Endodermal cell (in vitro differentiated cells): ENCODE data around the gene OTOGL. TPM values are rescaled to one million over a fixed set of nuclear protein-coding genes. Genes with fewer than 3 reads are reported as not detected.
"Not testable (repeated sequence)": the region's sequence is repeated elsewhere in the genome, so short reads cannot be mapped to it uniquely, and the experiment has no call there.

Experiments used
- DNase-seq: peaks from one replicate; pipeline ENCODE4 v3.0.0-alpha.2; 2017
- H3K27ac ChIP-seq: 2 replicates; pipeline ENCODE4 v1.5.1; 2013; ENCODE audit warnings: mild to moderate bottlenecking, low read depth, low read length, moderate library complexity
- H3K27me3 ChIP-seq: 2 replicates; pipeline ENCODE4 v1.6.1; 2013; ENCODE audit warnings: mild to moderate bottlenecking, low read length, moderate library complexity; ENCODE audit not compliant: insufficient read depth, control insufficient read depth, poor library complexity, severe bottlenecking
- H3K36me3 ChIP-seq: 2 replicates; pipeline ENCODE4 v1.7.0; 2013; ENCODE audit warnings: mild to moderate bottlenecking, low read length, moderate library complexity; ENCODE audit not compliant: control insufficient read depth, insufficient read depth
- H3K4me1 ChIP-seq: one replicate; pipeline ENCODE4 v1.7.0; 2013; ENCODE audit warnings: low read length; ENCODE audit not compliant: control insufficient read depth, insufficient read depth
- H3K4me3 ChIP-seq: 2 replicates; pipeline ENCODE4 v1.5.1; 2013; ENCODE audit warnings: mild to moderate bottlenecking, low read length, moderate library complexity
- H3K9ac ChIP-seq: 2 replicates; pipeline ENCODE4 v1.6.1; 2013; ENCODE audit warnings: mild to moderate bottlenecking, low read length, moderate library complexity; ENCODE audit not compliant: poor library complexity, severe bottlenecking; ENCODE audit errors: extremely low read depth
- H3K9me3 ChIP-seq: 2 replicates; pipeline ENCODE4 v1.6.1; 2013; ENCODE audit warnings: mild to moderate bottlenecking, low read length, moderate library complexity; ENCODE audit not compliant: control insufficient read depth
- H3K27ac Mint-ChIP-seq: 2 replicates; pipeline ENCODE4 v1.8.0; 2020; ENCODE audit warnings: mixed read lengths
- H3K27me3 Mint-ChIP-seq: 2 replicates; pipeline ENCODE4 v1.8.0; 2021; ENCODE audit warnings: mild to moderate bottlenecking, mixed read lengths; ENCODE audit not compliant: insufficient read depth
- H3K36me3 Mint-ChIP-seq: 2 replicates; pipeline ENCODE4 v1.8.0; 2020; ENCODE audit warnings: low read depth, mixed read lengths
- H3K4me1 Mint-ChIP-seq: 2 replicates; pipeline ENCODE4 v1.8.0; 2020; ENCODE audit warnings: mixed read lengths
- H3K4me3 Mint-ChIP-seq: 2 replicates; pipeline ENCODE4 v1.8.0; 2020; ENCODE audit warnings: mild to moderate bottlenecking, moderate library complexity, mixed read lengths
- H3K9me3 Mint-ChIP-seq: 2 replicates; pipeline ENCODE4 v1.8.0; 2020; ENCODE audit warnings: mild to moderate bottlenecking, mixed read lengths
- WGBS, 2 experiments: methylation state at CpG; one replicate each; pipeline versions ENCODE4 v1.1.5 to v1.1.7; 2013; ENCODE audit warnings: missing lambda C conversion rate in 2 of 2, mixed read lengths in 1 of 2; ENCODE audit not compliant: insufficient coverage in 1 of 2, insufficient read length in 1 of 2; 5-methylcytosine and 5-hydroxymethylcytosine counted together
- total RNA-seq, 2 donors: library from RNA; stranded (reverse); fragmentation: NEBNext Ultra II Directional in 1 of 2; extraction: Animal tissue kit (Norgen Biotek cat#: 25700) in 1 of 2; gene quantifications; 2 replicates in 1 of 2; 3 replicates in 1 of 2; pipeline ENCODE4 v1.2.1, GENCODE V29; 2021
- TF ChIP-seq, protein P1 (sequence below): fragments of 200-600 bp; sonication (generic); conservative IDR thresholded peaks from 2 replicates; pipeline ENCODE4 v1.5.0; 2021; ENCODE audit warnings: antibody characterized with exemption, mild to moderate bottlenecking

OTOGL gene
- total RNA-seq, 2 donors from 2014 or later: 2.4 to 11.4 TPM

DNA sequence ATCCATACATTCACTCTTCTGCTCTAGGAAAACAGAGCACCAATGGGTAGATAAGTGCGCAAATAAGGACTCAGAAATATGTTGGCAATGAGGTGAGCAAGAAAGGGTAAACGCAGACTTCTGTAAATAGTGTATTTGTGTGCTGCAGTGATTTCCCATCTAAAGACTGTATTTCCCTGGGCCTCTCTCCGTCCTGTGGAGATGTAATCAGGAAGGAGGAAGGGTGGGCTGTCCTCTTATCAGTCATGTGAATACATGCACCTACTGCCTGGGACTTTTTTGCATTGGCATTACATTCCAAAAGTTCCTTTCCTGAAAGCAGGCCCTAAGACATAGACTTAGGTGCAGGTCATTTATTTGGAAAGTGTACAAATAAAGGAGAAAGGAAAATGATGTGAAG is 114.5 kb downstream of the OTOGL start:
- Mint-ChIP-seq H3K4me1 (peaks cover 55% of the 10 kb centered on the region), H3K27me3 (no peaks in the 10 kb centered on the region), H3K27ac (peak overlapping the region; percentile 79), H3K36me3 (no peaks in the 10 kb centered on the region), H3K9me3 (no peaks in the 10 kb centered on the region), H3K4me3 (no peak overlapping the region)
- H3K9ac ChIP-seq: peak overlapping the region; percentile 8
- TF ChIP-seq, protein P1, sequence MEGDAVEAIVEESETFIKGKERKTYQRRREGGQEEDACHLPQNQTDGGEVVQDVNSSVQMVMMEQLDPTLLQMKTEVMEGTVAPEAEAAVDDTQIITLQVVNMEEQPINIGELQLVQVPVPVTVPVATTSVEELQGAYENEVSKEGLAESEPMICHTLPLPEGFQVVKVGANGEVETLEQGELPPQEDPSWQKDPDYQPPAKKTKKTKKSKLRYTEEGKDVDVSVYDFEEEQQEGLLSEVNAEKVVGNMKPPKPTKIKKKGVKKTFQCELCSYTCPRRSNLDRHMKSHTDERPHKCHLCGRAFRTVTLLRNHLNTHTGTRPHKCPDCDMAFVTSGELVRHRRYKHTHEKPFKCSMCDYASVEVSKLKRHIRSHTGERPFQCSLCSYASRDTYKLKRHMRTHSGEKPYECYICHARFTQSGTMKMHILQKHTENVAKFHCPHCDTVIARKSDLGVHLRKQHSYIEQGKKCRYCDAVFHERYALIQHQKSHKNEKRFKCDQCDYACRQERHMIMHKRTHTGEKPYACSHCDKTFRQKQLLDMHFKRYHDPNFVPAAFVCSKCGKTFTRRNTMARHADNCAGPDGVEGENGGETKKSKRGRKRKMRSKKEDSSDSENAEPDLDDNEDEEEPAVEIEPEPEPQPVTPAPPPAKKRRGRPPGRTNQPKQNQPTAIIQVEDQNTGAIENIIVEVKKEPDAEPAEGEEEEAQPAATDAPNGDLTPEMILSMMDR: no peak
- no peak overlapping the region for H3K27ac ChIP-seq
- no peaks in the 10 kb centered on the region for H3K36me3 ChIP-seq
- no peak for DNase-seq
- H3K9me3 ChIP-seq: no peaks in the 10 kb centered on the region
- peaks cover 9% of the 10 kb centered on the region for H3K4me1 ChIP-seq
- no peaks in the 10 kb centered on the region for H3K27me3 ChIP-seq
- peak overlapping the region; percentile 26 for H3K4me3 ChIP-seq
- WGBS, 2 experiments: 82 to 100% methylated on average over 1 to 3 of the region's 3 CpGs

DNA sequence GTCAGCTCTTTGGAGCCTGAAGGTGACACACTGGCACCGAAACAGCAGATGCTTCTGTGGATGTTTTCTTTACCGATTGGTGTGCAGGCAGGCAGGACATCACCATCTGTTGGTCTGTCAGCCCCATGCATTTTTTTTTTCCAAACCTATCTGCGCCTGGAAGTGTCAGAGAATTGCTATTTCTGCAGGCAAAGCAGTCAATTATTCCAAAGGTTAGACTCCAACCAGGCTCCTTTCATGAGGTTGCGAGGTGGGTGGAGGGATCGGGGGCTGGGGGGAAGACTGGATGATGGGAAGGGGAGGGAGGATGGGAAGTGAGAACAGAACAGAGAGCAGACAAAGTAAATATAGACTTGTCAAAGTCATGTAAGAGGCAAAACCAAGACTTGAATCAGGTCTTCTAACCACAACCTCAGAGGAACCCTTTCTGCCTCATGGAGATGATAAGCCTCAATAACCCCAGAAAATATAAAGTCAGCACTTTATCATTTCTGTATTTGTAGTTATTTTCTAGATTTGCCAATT is 117.7 kb downstream of the OTOGL start:
- peak overlapping the region; percentile 69 for H3K27ac ChIP-seq
- H3K9ac ChIP-seq: no peak overlapping the region
- H3K36me3 ChIP-seq: no peaks in the 10 kb centered on the region
- 45 to 75% methylated on average over 4 to 5 of the region's 5 CpGs for WGBS, 2 experiments
- H3K27ac Mint-ChIP-seq: no peak overlapping the region
- H3K4me3 Mint-ChIP-seq: no peak overlapping the region
- peak; percentile 62 for DNase-seq
- no peak overlapping the region for H3K4me3 ChIP-seq
- H3K36me3 Mint-ChIP-seq: no peaks in the 10 kb centered on the region
- H3K4me1 ChIP-seq: peaks cover 9% of the 10 kb centered on the region
- H3K27me3 ChIP-seq: no peaks in the 10 kb centered on the region
- H3K27me3 Mint-ChIP-seq: no peaks in the 10 kb centered on the region
- peaks cover 53% of the 10 kb centered on the region for H3K4me1 Mint-ChIP-seq
- H3K9me3 Mint-ChIP-seq: no peaks in the 10 kb centered on the region
- TF ChIP-seq, protein P1: no peak
- no peaks in the 10 kb centered on the region for H3K9me3 ChIP-seq

DNA sequence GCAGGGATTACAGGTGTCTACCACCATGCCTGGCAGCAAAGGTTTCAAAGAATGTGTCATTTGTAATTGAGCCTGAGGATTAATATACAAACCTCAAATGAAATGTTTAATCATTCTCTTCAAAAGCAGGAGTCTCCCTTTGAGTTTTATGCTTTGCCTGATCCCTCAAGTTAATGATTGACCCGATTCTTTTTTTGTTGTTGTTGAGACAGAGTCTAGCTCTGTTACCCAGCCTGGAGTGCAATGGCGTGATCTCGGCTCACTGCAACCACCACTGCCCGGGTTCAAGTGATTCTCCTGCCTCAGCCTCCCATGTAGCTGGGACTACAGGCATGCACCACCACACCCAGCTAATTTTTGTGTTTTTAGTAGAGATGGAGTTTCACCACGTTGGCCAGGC is 119.6 kb downstream of the OTOGL start:
- not testable (repeated sequence) for DNase-seq, H3K27ac ChIP-seq, H3K9me3 ChIP-seq, H3K4me1 ChIP-seq, H3K9me3 Mint-ChIP-seq, H3K27me3 Mint-ChIP-seq, H3K36me3 ChIP-seq, H3K4me3 Mint-ChIP-seq, H3K36me3 Mint-ChIP-seq, H3K27ac Mint-ChIP-seq, H3K27me3 ChIP-seq, H3K9ac ChIP-seq, H3K4me3 ChIP-seq
- WGBS, 2 experiments: 92 to 100% methylated on average over 2 to 5 of the region's 5 CpGs
- H3K4me1 Mint-ChIP-seq: peaks cover 35% of the 10 kb centered on the region

DNA sequence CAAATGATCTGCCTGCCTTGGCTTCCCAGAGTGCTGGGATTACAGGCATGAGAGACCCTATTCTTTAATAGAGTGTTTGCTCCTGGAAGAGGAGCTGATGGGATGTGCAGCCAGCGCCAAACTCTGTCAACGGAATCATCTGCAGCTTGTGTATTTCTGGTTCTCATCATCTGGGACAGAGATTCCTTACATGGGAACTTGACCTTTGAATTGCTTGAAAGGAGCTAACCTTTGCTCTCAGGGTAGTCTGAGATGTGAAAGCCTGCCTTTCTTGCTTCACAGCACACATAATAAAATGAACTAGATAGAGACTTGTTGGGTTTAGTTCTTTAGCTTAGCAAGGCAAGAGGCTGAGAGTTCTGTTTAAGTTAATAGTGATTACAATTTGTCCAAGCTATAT is 120.0 kb downstream of the OTOGL start:
- DNase-seq: no peak
- no peak overlapping the region for H3K9ac ChIP-seq
- H3K27ac ChIP-seq: no peak overlapping the region
- H3K9me3 ChIP-seq: no peaks in the 10 kb centered on the region
- no peaks in the 10 kb centered on the region for H3K27me3 ChIP-seq
- H3K27me3 Mint-ChIP-seq: no peaks in the 10 kb centered on the region
- no peaks in the 10 kb centered on the region for H3K36me3 Mint-ChIP-seq
- H3K27ac Mint-ChIP-seq: no peak overlapping the region
- WGBS, 2 experiments: 86 to 98% methylated on average over 2 of the region's 2 CpGs
- H3K9me3 Mint-ChIP-seq: no peaks in the 10 kb centered on the region
- H3K4me3 ChIP-seq: no peak overlapping the region
- H3K4me3 Mint-ChIP-seq: no peak overlapping the region
- H3K4me1 Mint-ChIP-seq: peaks cover 30% of the 10 kb centered on the region
- H3K4me1 ChIP-seq: peaks cover 1% of the 10 kb centered on the region
- no peaks in the 10 kb centered on the region for H3K36me3 ChIP-seq
- TF ChIP-seq, protein P1: no peak
